Tongue (tissue), 2 donors: ENCODE results near the gene PSTK. TPM values are rescaled to one million over a fixed set of nuclear protein-coding genes. Genes with fewer than 3 reads are reported as not detected.
A peak's percentile ranks its signal among the peaks of the same experiment; 100 is the strongest.

Experiments used
- DNase-seq: peaks from one replicate; pipeline ENCODE4 v3.0.0-alpha.2; 2015
- total RNA-seq: library from RNA; depleted of rRNA; stranded (reverse); fragments of >200 nt; gene quantifications from one replicate; pipeline ENCODE4 v1.2.3, GENCODE V29; 2014

PSTK gene, protein sequence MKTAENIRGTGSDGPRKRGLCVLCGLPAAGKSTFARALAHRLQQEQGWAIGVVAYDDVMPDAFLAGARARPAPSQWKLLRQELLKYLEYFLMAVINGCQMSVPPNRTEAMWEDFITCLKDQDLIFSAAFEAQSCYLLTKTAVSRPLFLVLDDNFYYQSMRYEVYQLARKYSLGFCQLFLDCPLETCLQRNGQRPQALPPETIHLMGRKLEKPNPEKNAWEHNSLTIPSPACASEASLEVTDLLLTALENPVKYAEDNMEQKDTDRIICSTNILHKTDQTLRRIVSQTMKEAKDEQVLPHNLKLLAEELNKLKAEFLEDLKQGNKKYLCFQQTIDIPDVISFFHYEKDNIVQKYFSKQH
- total RNA-seq = 3.0 TPM

DNA sequence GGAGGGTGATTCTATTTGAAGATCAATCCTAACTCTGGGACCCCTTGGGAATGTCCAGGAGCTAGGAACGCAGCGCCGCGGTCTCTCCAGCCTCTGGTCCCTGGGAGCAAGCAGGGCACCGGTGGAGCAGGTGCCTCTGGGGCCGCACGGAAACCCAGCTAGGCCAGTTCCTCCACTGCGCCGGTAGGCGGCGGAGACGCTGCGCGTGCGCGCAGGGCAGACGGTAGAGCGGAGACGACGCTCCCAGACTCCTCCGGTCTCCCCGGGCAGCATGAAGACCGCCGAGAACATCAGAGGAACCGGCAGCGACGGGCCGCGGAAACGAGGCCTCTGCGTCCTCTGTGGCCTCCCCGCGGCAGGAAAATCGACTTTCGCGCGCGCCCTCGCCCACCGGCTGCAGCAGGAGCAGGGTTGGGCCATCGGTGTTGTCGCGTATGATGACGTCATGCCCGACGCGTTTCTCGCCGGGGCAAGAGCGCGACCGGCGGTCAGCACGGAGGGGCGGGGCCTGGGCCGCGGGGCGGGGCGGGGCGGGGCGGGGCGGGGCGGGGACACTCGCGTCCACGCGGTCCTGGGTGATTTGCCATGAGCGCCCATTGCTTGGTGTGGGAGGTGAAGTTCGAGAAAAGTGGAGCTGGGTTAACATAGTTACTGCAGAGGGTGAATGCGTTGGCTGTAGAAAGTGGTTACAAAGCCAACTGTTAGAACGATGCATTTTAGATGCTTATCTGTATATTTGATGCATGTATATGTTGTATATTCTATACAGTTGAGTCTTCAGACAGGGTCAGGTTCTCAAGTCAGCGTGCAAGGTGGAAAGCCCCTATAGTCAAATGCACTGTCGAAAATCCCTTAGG lies at the start of gene PSTK:
TSS of gene PSTK (plus strand) at position 193 of the 857 bp plus-strand sequence. CDS start at position 272, 79 bp downstream.
- DNase-seq = peak; percentile 97

DNA sequence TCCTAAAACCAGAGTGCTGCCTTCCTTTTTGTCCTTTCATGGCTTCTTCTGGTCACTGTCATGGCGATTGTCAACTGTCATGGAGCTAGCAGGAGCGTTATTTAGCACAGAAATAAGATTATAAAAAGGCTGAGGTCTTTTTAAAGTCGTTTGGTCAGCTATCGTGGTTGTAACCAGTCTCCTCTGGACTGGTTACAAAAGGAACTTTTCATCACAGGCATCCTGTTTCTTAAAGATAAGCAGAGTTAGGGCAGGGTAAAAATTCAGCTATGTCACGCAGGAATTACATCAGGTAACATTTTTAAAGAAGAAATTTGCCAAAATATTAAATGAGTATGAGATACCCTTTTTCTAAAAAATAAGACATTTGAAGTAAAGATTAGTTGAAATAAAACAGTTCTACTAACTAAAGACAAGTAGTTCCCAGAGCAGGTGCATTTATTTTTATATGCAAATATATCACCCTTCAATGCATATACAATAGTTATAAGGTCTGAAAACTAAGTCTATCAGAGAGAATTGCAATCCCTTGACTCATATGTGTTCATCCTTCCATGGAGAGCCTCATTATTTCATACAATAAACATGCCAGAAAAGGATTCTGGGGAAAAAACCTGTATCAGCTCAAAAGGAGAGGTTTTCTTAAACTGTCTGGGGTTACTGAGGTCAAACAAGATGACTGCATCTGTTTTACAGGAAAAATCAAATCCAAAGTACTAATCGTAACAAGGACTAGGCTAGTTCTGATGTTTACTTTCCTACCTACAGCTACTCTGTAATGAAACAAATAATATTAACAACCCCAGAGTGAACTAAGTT lies 48.9 kb upstream of the PSTK start:
- DNase-seq = no peak

DNA sequence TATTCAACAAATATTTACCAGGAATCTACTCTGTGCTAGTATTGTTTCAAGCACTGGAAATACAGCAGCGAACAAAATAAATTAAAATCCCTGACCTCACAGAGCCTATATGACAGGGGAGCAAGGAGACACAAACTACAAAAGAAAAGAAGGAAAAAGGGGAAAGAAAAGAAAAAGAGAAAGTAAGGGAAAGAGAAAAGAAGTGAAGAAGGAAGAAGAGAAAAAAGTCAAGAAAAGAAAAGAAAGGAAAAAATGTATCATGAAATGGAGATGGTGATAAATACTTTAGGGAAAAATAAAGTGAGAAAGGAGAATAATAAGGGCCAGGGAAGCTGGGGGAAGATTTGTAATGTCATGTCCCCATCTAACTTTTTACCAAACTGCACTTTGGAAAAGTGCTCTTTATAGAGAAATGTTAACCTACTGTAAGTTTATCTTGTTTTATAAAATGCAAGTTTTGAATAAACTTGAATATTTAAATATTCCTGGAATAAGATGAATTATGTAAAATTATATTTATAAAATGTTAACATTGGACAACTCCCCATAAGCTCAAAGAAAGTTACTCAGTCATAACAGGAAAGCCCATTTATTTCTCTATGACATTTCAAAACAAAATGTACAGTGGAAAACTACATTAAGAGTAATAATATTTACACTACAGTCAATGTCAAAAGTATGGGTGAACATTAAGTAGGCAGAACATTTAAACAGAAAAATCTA lies 40.9 kb upstream of the PSTK start:
- DNase-seq = no peak

DNA sequence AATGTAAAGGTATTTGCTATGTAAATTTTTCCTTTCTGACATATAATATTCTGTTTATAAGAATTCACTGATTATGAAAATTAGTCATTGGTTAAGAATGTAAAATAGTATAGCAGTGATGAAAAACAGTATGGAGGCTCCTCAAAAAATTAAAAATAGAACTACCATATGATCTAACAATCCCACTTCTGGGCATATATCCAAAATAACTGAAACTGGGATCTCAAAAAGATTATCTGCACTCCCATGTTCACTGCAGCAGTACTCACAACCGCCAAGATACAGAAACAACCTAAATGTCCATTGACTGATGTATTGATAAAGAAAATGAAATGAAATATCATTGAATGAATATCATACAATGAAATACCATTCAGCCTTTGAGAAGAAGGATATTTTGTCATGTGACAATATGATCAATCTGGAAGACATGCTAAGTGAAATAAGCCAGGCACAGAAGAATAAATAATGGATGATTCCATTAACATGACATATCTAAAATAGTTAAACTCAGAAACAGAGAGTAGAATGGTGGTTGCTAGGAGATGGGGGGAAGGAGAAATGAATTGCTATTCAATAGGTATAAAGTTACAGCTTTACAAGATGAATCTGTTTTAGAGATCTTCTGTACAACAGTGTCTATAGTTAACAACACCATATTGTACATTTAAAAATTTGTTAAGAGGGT lies 40.2 kb upstream of the PSTK start:
- DNase-seq = peak; percentile 12

DNA sequence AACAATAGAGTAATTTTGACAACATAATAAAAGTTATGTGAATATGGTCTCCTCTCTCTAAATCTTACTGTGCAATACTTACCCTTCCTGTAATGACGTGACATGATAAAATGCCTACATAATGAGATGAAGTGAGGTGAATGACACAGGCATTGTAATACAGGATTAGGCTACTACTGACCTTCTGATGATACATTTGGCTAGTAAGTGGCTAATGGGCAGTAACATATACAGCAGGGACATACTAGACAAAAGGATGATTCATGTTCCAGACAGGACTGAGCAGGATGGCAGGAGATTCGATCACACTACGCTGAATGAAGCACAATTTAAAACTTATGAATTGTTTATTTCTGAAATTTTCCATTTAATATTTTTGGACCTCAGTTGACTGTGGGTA lies 30.9 kb upstream of the PSTK start:
- DNase-seq = no peak

DNA sequence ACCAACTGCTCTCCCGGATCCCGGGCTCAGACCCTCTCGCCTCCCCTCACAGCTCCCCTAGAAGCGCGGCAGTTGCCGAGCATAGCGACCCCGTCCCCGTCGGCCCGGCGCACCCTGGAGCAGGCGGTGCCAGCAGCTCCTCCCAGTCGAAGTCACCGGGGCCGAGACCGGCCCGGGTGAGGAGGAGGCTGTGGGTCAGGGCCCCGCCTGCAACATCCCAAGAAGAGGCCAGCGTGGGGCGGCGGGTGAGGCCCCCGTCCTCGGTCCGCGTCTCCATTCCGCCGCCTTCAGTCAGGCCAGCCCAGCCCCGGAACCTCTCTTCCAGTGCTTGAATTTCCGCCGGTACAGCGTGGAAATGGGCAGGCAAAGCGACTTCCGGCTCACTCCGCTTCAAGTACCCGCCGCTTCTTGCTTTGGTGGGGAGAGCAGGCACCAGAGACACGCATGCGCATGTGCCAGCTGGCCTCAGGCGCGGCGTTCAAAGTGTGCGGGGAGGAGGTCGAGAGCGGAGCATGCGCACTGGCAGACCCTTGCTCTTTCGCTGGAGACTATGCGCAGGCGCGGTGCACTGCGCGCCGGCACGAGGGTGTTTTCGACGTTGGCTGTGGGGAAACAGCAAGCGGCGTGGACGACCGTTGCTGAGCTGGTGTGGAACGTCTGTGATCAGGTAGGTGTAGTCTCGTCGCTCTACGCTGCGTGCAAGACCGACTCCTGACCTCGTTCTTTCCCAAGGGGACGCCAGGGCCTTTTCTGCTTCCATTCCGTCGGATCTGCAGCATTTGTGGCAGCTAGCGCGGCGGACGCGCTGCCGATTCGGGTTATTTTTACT lies 26.1 kb upstream of the PSTK start, which contains the start of gene C10orf88:
TSS of gene C10orf88 (minus strand) at position 326 of the 829 bp plus-strand sequence. CDS start at position 277, 49 bp downstream.
- DNase-seq = peak; percentile 99

DNA sequence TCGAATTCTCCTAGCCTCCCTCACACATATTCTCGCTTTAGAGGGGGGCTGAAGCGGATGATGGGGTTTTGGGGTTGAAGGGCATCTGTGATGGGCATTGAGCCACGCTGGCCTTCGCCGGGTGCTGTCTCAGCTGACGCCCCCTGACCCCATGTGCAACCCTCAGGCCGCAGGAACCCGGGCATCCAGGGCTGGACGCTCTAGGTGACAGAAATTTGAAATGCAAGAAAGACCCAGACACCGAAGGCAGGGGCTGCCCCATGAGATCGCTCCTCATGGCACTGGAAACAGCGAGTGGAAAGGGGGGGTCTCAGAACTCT lies 25.5 kb upstream of the PSTK start:
- no peak for DNase-seq

DNA sequence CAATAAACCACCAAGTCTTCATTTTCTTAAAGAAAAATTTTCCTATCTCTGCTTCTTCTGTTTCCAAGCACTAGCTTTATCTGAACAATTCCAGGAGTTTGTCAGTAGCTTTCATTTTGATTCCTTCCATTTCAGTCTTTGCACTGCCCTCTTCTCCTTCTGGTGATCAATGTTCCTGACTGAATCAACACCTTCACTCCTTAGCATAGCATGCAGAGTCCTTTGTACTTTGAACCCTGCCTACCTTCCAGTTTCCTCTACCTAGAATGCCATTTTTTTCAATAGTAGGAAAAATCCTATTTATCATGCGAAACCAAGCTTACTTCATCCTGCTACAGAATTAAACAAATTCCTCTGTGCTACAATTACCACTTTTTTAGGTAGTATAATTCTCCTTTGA lies 24.3 kb upstream of the PSTK start:
- DNase-seq = no peak

DNA sequence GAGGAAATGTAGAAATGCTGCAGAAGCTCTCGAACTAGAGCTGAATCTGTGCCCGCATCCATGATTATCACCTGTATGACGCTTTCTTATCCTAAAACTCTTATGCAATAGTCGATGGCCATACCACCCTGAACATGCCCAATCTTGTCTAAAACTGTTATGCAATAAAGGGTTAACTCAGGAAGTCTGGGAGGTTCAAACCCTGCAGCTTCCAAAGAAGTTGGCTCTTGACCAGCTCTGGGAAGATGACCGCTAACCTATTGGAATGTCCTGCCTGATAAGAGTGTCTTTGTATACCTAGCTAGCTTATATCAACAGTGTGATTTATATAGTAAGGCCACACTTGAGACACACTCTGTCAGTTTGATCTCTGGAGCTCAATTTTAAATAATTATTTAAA lies 22.7 kb upstream of the PSTK start:
- no peak for DNase-seq

DNA sequence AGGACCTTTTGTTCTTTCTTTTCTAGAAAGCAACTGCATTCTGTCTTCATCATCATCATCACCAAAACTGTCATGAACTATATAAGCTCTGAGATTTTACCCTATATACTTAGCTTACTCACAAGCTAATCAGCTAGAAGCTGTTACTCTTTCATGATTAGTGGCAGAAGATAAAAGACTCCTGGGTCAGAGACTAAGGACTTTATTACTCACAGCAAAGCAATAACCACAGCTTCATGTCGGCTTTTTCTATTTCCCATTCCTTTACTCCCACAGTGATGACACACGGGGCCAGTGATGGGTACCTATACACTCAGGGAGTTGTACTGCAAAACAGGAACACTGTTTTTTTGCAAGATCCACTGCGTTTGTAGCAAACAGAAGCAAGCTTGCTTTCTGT lies 17.8 kb upstream of the PSTK start:
- no peak for DNase-seq

DNA sequence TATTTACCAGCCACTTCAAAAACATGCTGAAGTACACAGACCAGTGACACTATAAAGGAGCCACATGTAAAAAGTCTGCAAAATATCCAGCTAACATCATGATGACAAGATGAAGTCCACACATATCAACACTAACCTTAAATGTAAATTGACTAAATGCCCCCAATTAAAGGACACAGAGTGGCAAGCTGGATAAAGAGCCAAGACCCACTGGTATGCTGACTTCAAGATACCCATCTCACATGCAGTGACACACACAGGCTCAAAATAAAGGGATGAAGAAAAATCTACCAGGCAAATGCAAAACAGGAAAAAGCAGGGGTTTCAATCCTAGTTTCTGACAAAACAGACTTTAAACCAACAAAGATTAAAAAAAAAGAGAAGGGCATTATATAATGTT lies 13.3 kb upstream of the PSTK start:
- no peak for DNase-seq

DNA sequence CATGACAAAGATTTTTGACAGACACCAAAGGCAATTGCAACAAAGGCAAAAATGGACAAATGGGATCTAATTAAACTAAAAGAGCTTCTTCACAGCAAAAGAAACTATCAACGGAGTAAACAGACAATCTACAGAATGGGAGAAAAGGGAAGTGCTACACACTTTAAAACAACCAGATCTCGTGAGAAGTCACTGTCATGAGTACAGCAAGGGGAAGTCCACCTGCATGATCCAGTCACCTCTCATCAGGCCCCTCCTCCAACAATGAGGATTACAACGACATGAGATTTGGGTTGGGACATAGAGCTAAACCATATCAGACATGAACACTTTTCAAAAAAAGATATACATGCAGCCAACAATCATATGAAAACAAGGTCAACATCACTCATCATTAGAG lies 11.5 kb upstream of the PSTK start:
- no peak for DNase-seq

DNA sequence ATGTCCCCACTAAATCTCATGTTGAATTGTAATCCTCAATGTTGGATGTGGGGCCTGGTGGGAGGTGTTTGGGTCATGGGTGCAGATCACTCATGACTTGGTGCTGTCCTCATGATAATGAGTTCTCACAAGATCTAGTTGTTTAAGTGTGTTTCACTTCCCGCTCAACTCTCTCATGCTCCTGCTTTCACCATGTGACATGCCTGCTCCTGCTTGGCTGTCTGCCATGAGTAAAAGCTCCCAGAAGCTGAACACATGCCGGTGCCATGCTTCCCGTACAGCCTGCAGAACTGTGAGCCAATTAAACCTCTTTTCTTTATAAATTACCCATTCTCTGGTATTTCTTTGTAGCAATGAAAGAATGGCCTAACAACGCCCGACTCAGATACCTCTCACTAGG lies 6.2 kb upstream of the PSTK start:
- DNase-seq = no peak

DNA sequence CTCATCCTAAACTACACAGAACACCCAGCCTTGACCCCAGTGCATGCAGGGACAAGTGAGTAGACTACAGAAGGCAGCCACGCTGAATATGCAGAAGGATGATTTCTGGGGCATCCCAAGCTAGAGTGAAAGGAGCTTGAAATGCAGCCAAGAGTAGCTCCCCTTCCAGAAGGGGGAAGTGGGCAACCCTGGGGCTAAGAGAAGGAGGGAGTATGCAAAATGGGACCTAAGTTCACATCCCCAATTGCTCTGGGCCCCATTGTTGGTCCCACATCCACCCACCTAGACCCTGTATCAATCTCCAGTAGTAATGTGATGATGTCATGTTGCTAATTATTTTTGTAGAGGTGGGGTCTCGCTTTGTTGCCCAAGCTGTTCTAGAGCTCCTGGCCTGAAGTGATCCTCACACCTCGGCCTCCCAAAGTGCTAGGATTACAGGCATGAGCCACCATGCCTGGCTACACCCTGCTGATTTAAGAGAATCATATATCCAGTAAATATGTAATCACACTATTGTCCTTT lies 5.6 kb upstream of the PSTK start:
- DNase-seq = no peak

DNA sequence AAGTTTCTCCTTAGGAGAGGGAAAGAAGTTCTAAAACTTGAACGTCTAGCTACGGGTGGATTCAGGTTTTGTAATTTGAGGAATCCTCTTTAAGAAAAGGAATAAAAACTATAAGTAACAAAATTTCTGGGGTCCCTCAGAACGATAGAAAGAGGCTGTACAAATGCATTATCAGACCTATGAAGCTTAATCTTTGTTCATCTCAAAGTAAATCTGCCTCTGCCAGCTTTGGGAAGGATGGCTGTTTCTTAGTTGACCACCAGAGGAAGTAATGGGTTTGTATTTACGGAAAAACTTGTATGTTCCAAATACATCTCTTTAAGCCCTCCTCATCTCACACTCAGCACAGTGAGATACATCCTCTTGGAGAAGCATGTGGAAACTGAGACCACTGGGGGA lies 864 bp downstream of the PSTK start:
- DNase-seq = peak; percentile 58

DNA sequence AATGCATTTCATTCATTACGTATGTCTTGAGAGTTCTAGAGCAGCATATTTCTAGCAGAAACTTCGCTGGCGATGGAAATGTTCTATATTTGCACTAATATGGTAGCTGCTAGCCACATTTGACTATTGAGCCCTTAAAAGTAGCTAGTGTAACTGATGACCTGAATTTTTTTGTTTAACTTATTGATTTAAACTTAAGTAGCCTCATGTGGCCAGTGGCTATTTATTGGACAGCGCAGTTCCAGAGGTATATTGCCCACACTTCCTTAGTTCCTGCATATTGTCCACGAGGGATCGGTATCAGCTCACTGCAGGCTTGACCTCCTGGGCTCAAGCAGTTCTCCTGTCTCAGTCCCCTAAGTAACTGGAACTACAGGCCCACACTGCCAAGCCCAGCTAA lies 3.7 kb downstream of the PSTK start:
- no peak for DNase-seq

DNA sequence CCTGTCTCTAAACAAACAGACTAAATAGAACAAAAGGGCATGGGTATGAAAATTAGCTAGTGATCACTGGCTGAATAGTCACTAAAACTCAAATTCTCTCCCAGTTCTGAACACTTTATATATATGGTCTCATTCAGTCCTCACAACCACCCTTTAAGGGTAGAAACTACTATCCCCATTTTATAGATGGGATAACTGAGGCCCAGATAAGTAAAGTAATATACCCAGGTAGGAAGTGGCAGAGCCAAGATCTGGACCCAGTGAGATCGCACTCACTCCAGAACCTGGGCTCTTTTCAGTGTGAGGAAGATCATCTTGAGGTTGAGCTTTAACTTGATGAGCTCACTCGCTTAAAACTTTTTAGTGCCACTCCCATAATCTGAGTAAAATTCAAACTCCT lies 4.5 kb downstream of the PSTK start:
- no peak for DNase-seq

DNA sequence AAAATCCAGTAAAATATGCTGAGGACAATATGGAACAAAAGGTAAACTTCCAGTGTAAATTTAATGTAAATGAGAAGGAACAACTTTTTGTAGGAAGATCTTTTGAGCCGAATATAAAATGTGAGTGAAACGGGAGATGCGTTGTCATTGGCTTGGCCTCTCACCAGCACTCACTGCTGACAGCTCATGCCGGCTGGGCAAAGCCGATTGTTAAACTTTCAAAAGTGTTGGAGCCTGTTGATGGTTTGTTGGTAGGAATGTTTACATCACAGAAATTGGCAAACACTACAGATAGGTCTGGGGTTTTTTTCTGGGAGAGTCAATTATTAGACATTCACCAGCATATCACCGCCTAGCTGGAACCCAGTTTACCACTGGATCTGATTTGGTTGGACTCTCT lies 6.1 kb downstream of the PSTK start:
- DNase-seq = no peak

DNA sequence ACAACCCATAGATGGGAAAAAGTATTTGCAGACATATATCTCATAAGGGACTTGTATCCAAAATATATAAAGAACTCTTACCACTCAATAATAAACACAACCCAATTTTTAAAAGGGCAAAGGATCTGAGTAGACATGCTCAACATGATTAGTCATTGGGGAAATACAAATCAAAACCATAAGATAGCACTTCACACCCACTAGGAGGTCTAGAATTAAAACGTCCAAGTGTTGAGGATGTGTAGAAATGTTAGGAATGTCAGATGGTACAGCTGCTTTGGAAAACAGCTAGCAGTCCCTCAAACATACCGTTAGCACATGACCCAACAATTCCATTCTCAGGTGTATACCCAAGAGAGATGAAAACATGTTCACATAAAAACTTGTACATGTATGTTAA lies 8.3 kb downstream of the PSTK start:
- DNase-seq = no peak

DNA sequence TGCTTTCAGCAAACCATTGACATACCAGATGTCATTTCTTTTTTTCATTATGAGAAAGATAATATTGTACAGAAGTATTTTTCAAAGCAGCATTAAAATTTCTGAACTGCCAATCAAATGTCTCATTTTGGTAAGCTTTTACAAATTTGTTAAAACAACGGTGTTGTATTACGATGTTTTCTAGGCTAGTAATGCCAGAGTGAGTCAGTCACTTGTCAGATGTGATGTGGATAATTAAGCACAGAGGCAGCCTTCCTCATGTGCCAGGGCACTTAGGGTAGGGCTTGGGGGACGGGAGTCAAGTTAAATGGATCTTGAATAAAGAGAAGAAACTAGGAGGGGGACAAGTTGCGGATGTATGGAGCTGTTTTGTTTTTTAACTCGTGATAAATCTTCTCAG lies 10.1 kb downstream of the PSTK start:
- no peak for DNase-seq
